Stimulated activated CD8-positive, alpha-beta memory T cell treated with anti-CD3 and anti-CD28 coated beads, Interleukin-2, amount 100 ng/mL, for 1 hour (primary cell): Measurements from ENCODE around the gene ZNF446.
"Not testable (repeated sequence)": the region's sequence is repeated elsewhere in the genome, so short reads cannot be mapped to it uniquely, and the experiment has no call there.

Experiments used
- DNase-seq, 2 donors: peaks; one replicate each; pipeline ENCODE4 v3.0.0-alpha.2; 2020; ENCODE audit warnings: low read depth in 2 of 2

Gene ZNF446

GRCh38 chr19:58475714-58476497, at the start of gene ZNF446:
TSS of gene ZNF446 (plus strand) at chr19:58476352. CDS start at chr19:58477219, 867 bp downstream.
- peak; percentile 90 for DNase-seq

DNA sequence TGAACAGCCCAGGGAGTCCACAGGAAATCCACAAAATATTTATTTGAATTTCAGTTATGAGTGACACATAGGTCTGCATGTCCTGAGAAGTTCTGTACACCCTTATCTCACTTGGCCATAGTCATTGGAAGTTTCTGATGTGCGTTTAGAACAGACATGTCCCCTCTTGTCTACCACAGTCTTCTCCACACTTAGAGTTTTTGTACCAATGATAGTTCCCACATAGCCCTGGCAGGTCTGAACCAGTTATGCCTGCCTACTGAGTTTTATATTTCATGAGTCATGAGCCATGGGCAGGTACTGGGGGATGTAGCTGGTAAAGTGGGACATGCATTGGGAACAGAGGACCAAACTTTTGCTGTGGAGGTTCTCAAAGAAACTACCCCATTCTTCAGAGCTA, 47.5 kb upstream of the ZNF446 start:
- DNase-seq, result no peak

- DNase-seq, result no peak
Measured at GRCh38 chr19:58429745-58430144, 46.4 kb upstream of the ZNF446 start.

DNA sequence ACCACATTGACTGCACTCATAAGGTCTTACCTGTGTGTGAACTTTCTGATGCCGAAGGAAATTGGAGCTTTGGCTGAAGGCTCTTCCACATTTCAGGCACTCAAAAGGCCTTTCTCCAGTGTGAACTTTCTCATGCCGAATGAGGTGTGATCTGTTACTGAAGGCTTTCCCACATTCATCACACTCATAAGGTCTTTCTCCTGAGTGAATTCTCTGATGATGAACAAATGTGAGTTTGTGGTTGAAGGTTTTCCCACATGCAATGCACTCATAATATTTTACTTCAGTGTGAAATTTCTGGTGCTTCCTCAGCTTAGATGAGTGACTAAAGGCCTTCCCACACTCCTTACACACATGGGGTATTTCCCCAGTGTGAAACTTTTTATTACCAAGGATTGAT, 41.9 kb upstream of the ZNF446 start:
- no peak for DNase-seq

DNA sequence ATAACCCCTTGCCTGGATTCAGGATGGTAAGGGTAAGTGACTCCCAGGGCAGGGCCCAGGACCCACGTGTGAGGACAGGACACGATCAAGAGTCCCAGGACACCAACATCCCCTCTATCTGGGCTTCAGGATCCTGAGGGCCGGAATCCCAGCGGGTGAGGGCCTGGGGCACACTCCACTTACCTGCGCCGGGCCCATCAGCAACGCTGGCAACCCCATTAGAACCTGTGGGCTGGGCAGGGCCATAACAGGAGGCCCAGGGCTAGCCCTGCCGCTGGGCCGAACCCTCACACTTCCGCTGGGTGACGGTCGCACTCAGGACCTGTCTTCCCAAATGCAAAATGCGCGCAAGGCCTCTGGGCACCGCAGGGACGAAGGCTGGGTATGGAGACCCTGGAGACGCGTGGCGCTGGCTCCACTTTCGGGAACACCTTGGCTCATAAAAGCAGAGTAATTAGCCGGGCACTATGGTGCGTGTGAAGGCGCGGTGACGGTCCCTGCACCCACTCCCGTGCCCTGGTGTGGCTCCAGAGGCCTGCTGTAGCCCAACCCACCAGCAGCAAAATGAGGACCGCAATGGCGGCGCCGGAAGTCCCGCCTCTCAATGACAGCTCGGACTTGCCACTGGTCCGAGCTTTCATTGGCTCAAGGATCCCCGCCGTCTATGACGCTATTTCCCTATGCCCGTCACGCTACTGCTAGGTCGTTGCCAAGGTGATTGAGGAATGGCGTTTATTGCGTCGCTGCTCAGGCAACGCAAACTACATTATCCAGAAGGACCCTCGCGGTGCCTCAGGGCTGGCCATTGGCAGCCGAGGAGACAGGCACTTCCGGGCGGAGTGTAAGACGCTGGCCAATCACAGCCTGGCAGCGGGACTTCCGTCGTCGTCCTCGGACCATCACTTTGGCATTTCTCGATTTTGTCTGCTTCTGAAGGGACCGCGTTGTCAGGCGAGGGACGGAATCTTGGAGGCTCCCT, 36.3 kb upstream of the ZNF446 start, which contains the start of gene ZNF132:
TSS of gene ZNF132 (minus strand) at position 578 of the 979 bp plus-strand sequence. CDS start at position 246, 332 bp downstream.
- peak; percentile 85 to 87 for DNase-seq

DNA sequence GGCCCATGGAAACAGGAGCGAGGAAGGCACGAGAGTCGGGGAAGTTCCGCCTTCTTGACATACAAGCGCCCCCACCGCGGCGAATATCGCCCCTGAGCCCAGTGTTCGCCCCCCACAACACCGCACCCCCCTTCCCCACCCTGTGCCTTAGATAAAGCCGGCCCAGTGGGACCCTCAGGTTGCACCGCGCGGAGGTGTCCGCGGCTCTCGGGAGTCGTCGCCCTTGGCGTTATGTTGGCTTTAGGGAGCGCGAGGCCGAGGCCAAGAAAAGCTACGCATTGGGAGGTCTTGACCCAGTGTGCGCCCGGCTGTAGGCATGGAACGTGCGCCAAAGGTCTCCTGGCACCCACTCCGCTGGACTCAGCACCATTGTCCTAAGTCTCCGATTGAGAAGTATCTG, 35.6 kb upstream of the ZNF446 start:
- DNase-seq, result no peak

DNA sequence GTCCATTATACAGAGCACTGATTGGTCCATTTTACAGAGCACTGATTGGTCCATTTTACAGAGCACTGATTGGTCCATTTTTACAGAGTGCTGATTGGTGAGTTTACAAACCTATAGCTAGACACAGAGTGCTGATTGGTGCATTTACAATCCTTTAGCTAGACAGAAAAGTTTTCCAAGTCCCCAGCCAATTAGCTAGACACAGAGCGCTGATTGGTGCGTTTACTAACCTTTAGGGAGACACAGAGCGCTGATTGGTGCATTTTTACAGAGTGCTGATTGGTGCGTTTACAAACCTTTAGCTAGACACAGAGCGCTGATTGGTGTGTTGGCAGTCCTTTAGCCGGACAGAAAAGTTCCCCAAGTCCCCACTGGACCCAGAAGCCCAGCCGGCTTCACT, 33.2 kb upstream of the ZNF446 start:
- DNase-seq, result not testable (repeated sequence)

DNA sequence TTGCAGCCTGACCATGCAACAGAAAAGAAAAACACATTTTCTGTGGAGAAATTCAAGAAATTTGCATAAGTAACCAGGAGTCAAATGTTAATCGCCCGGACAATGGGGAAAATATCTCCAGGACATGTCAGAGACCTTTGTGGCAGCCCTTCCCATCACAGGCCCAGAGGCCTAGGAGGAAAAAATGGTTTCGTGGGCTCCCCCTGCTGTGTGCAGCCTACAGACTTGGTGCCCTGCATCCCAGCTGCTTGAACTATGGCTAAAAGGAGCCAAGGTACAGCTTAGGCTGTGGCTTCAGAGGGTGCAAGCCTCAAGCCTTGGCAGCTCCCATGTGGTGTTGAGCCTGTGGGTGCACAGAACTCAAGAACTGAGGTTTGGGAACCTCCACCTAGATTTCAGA, 27.3 kb upstream of the ZNF446 start:
- not testable (repeated sequence) for DNase-seq

- not testable (repeated sequence) for DNase-seq
Measured at GRCh38 chr19:58449980-58450379, 26.2 kb upstream of the ZNF446 start.

DNA sequence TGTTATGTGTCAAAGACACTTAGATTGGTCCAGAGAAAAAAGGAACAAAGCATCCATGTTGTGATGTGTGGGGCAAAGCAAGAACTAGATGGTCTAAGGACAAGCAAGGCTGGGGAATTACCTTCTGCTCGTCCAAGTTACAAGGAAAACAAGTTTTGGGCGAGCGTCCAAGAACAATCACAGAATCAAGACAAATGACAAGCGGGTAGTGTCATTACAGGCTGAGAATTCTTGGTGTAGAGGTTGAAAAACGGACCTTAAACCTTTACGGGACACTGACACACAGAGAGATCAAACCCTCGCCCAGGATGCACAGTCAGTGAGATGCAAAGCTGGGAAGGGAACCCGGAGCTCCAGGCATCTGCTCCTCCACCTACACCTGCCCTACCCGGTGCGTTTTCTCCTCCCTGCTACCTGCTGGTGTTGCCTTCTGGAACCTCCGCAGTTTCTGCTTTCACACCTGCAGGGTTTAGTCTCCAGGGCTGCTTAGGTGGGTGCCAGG, 25.2 kb upstream of the ZNF446 start:
- DNase-seq, result no peak

GRCh38 chr19:58451358-58452101, 24.6 kb upstream of the ZNF446 start, which contains the start of gene ZNF324B:
TSS of gene ZNF324B (plus strand) at chr19:58451622. CDS start at chr19:58453702, 2,080 bp downstream.
- DNase-seq, result peak; percentile 93

DNA sequence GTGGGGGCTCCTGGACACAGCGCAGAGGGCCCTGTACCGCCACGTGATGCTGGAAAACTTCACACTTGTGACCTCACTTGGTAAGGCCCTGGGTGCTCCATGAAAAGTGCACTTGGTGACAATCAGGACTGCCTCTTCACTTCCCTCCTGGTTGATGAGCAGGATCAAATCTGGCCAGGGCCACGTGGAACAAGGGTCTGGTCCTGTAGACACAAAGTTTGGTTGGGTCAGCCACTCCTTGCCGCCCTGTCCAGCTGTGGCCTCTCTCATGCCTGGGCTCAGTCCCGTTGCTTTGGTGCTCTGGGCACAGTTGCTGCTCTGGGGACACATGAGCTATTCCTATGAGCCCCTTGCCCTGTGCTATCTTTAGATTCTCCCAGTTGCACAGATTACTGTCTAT, 22.4 kb upstream of the ZNF446 start:
- no peak for DNase-seq

GRCh38 chr19:58455306-58455705, 20.8 kb upstream of the ZNF446 start:
- DNase-seq, result no peak

- no peak for DNase-seq
Measured at GRCh38 chr19:58456111-58456510, 20.0 kb upstream of the ZNF446 start.

DNA sequence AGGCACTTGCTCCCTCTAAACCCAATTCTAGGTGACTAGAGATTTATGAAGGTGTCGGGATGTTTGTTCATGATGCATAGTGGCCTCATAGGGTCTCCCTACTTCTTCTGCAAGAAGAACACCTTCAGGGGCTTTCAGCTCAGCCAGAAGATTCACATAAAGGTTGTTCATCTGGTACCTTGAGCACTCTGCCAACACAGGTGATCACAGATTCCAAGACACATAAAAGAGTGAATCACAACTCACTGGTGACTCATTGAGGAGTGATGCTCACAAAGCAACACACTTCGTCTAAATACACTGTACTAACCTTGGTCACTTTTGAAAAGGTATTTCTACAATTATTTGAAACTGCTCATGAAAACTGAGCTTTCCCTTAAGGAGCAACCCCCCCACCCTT, 16.1 kb upstream of the ZNF446 start:
- DNase-seq, result no peak

- no peak for DNase-seq
Measured at GRCh38 chr19:58466089-58466759, 9.9 kb upstream of the ZNF446 start.

GRCh38 chr19:58466760-58467589, 9.2 kb upstream of the ZNF446 start, which contains the start of gene ZNF324:
TSS of gene ZNF324 (plus strand) at chr19:58467080. CDS start at chr19:58469186, 2,106 bp downstream.
- DNase-seq, result peak; percentile 97 to 98

- DNase-seq, result no peak
Measured at GRCh38 chr19:58468216-58468839, 7.8 kb upstream of the ZNF446 start.
